GM12878 (cell line): ENCODE results near the gene ELF2. TPM values are rescaled to one million over a fixed set of nuclear protein-coding genes. Genes with fewer than 3 reads are reported as not detected.

Source experiments
- ATF3 ChIP-seq: IDR thresholded peaks from 2 replicates; pipeline ENCODE4 v1.6.1; 2011; ENCODE audit warnings: low read depth, mild to moderate bottlenecking, low read length, moderate library complexity, borderline replicate concordance; ENCODE audit errors: extremely low read depth
- BHLHE40 ChIP-seq, 2 experiments: fragments of 450-650 bp in 1 of 2; IDR thresholded peaks; 2 replicates each; pipeline ENCODE4 v1.6.1; 2011 to 2017; ENCODE audit warnings: low read depth in 2 of 2, borderline replicate concordance in 1 of 2, improper control_type of control experiment in 1 of 2, low read length in 1 of 2, mild to moderate bottlenecking in 1 of 2
- CEBPZ ChIP-seq: fragments of 150-350 bp; IDR thresholded peaks from 2 replicates; pipeline ENCODE4 v1.6.1; 2016; ENCODE audit warnings: low read depth, low read length
- CREM ChIP-seq: IDR thresholded peaks from 2 replicates; pipeline ENCODE4 v1.6.1; 2014; ENCODE audit warnings: antibody characterized with exemption, low read depth
- DPF2 ChIP-seq: fragments of 450-650 bp; IDR thresholded peaks from 2 replicates; pipeline ENCODE4 v1.6.1; 2017; ENCODE audit warnings: mild to moderate bottlenecking
- EGR1 ChIP-seq, 2 experiments: IDR thresholded peaks; 1 replicate in 1 of 2; 2 replicates in 1 of 2; pipeline ENCODE4 v1.6.1; 2011 to 2012; ENCODE audit warnings: low read depth in 2 of 2, low read length in 2 of 2, borderline replicate concordance in 1 of 2, mild to moderate bottlenecking in 1 of 2, moderate library complexity in 1 of 2
- HCFC1 ChIP-seq: fragments of 150-350 bp; IDR thresholded peaks from 2 replicates; pipeline ENCODE4 v1.6.1; 2014; ENCODE audit warnings: low read length
- HDGF ChIP-seq: fragments of 450-650 bp; IDR thresholded peaks from 2 replicates; pipeline ENCODE4 v1.6.1; 2016; ENCODE audit warnings: antibody characterized with exemption
- IKZF2 ChIP-seq, 2 experiments: fragments of 450-650 bp; IDR thresholded peaks; 2 replicates each; pipeline ENCODE4 v1.6.1; 2017; ENCODE audit warnings: mild to moderate bottlenecking in 2 of 2, moderate library complexity in 2 of 2
- KLF5 ChIP-seq: fragments of 450-650 bp; IDR thresholded peaks from 2 replicates; pipeline ENCODE4 v1.6.1; 2014; ENCODE audit warnings: mild to moderate bottlenecking; ENCODE audit not compliant: partially characterized antibody
- MEF2B ChIP-seq: fragments of 450-650 bp; IDR thresholded peaks from 2 replicates; pipeline ENCODE4 v1.6.1; 2018; ENCODE audit warnings: mild to moderate bottlenecking, moderate library complexity; ENCODE audit not compliant: partially characterized antibody, poor library complexity, severe bottlenecking
- NBN ChIP-seq: fragments of 450-650 bp; IDR thresholded peaks from 2 replicates; pipeline ENCODE4 v1.6.1; 2016
- NFXL1 ChIP-seq: fragments of 450-650 bp; IDR thresholded peaks from 2 replicates; pipeline ENCODE4 v1.6.1; 2017; ENCODE audit warnings: antibody characterized with exemption, mild to moderate bottlenecking, borderline replicate concordance
- NR2F1 ChIP-seq: fragments of 450-650 bp; conservative IDR thresholded peaks from 2 replicates; pipeline ENCODE4 v1.6.1; 2017; ENCODE audit warnings: mild to moderate bottlenecking
- PKNOX1 ChIP-seq: fragments of 450-650 bp; IDR thresholded peaks from 2 replicates; pipeline ENCODE4 v1.6.1; 2016; ENCODE audit warnings: mild to moderate bottlenecking
- POLR2A ChIP-seq: IDR thresholded peaks from 2 replicates; pipeline ENCODE4 v1.6.1; 2011; ENCODE audit warnings: low read depth, mild to moderate bottlenecking, low read length
- RELB ChIP-seq: fragments of 450-650 bp; IDR thresholded peaks from 2 replicates; pipeline ENCODE4 v1.6.1; 2017; ENCODE audit warnings: low read depth, mild to moderate bottlenecking, moderate library complexity
- RUNX3 ChIP-seq: IDR thresholded peaks from 2 replicates; pipeline ENCODE4 v1.6.1; 2012; ENCODE audit warnings: low read length, inconsistent platforms
- SIN3A ChIP-seq: IDR thresholded peaks from 2 replicates; pipeline ENCODE4 v1.6.1; 2012; ENCODE audit warnings: low read depth, low read length, improper control_type of control experiment
- ZZZ3 ChIP-seq: IDR thresholded peaks from 2 replicates; pipeline ENCODE4 v1.6.1; 2011; ENCODE audit warnings: low read depth; ENCODE audit not compliant: control insufficient read depth, insufficient read length
- polyA plus RNA-seq, 11 experiments: library from polyadenylated mRNA; depleted of rRNA in 4 of 11; unstranded in 6 of 11; stranded (reverse) in 5 of 11; fragments of >200 nt; fragmentation: Nextera tagmentation in 4 of 11; fragmentation: Illumina TruSeq in 1 of 11; extraction: Ambion mirVana in 4 of 11; extraction: Trizol in 1 of 11; gene quantifications; 1 replicate in 1 of 11; 2 replicates in 10 of 11; pipeline versions ENCODE4 v1.2.1 to v1.2.3, GENCODE V29; 2011 to 2016; ENCODE audit warnings: inconsistent platforms in 2 of 11, missing spikeins in 2 of 11, low read depth in 1 of 11
- total RNA-seq, 4 experiments: library from RNA; depleted of rRNA in 3 of 4; stranded (reverse); fragments of >200 nt in 3 of 4; fragmentation: Illumina TruSeq in 1 of 4; extraction: Trizol in 1 of 4; gene quantifications; 2 replicates each; pipeline versions ENCODE4 v1.2.1 to v1.2.3, GENCODE V29; 2013 to 2021
- TF ChIP-seq, protein P1 (sequence below): fragments of 450-650 bp; IDR thresholded peaks from 2 replicates; pipeline ENCODE4 v1.6.1; 2017; ENCODE audit warnings: mild to moderate bottlenecking, low read depth, inconsistent platforms; ENCODE audit not compliant: poor library complexity, severe bottlenecking

The ELF2 gene
- total and polyA plus RNA-seq, 10 of the 15 experiments (the other 5 are each of a cell fraction or from before 2014, with no cell fraction given): 10.5 to 30.1 (median 20.5) TPM

- TF ChIP-seq CEBPZ: no peak
- 0 out of 4 replicates have a peak, but pooled peaks of 1 of the 2 experiments have one; percentile 5 for TF ChIP-seq IKZF2 (IDR thresholded peaks at IDR 0.05)
- TF ChIP-seq EGR1 (IDR thresholded peaks at IDR 0.05; ENCODE audit: borderline replicate concordance in 1 of 2, low read depth in 2 of 2, low read length in 2 of 2): peak in 1 of 2 experiments; percentile 88; a peak in 2 of 3 replicates
- TF ChIP-seq RUNX3: 0 out of 2 replicates have a peak, but pooled peaks have one; percentile 5
- no peak for TF ChIP-seq ZZZ3
- 0 out of 2 replicates have a peak, but pooled peaks have one; percentile 35 for TF ChIP-seq NR2F1
- TF ChIP-seq MEF2B: peak; percentile 10
- TF ChIP-seq BHLHE40 (IDR thresholded peaks at IDR 0.05; ENCODE audit: borderline replicate concordance in 1 of 2, low read depth in 2 of 2, low read length in 1 of 2): peak; percentile 52 to 88; a peak in 3 of 4 replicates
- peak; percentile 55 for TF ChIP-seq POLR2A
- TF ChIP-seq ATF3: no peak
- TF ChIP-seq CREM: peak; percentile 7; the same call in 1 of the 2 replicates
- no peak for TF ChIP-seq HDGF
- TF ChIP-seq, protein P1, sequence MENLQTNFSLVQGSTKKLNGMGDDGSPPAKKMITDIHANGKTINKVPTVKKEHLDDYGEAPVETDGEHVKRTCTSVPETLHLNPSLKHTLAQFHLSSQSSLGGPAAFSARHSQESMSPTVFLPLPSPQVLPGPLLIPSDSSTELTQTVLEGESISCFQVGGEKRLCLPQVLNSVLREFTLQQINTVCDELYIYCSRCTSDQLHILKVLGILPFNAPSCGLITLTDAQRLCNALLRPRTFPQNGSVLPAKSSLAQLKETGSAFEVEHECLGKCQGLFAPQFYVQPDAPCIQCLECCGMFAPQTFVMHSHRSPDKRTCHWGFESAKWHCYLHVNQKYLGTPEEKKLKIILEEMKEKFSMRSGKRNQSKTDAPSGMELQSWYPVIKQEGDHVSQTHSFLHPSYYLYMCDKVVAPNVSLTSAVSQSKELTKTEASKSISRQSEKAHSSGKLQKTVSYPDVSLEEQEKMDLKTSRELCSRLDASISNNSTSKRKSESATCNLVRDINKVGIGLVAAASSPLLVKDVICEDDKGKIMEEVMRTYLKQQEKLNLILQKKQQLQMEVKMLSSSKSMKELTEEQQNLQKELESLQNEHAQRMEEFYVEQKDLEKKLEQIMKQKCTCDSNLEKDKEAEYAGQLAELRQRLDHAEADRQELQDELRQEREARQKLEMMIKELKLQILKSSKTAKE: no peak
- TF ChIP-seq KLF5: peak; percentile 22
- 0 out of 2 replicates have a peak, but pooled peaks have one; percentile 31 for TF ChIP-seq NBN
- peak; percentile 68 for TF ChIP-seq PKNOX1
- TF ChIP-seq HCFC1: 0 out of 2 replicates have a peak, but pooled peaks have one; percentile 11
- peak; percentile 61; the same call in 1 of the 2 replicates for TF ChIP-seq DPF2
- TF ChIP-seq RELB: 0 out of 2 replicates have a peak, but pooled peaks have one; percentile 5
- 0 out of 2 replicates have a peak, but pooled peaks have one; percentile 50 for TF ChIP-seq SIN3A
- TF ChIP-seq NFXL1: no peak
Observed at GRCh38 chr4:139177049-139177868, at the start of gene ELF2 (continued).
